GM12878 (cell line): ENCODE results near the gene RECK. TPM values are rescaled to one million over a fixed set of nuclear protein-coding genes. Genes with fewer than 3 reads are reported as not detected.

Experiments
- ATAC-seq: fragments of 200-7000 bp; cut with Tn5 transposase; 3 replicates; pipeline ENCODE4 v1.9.1; 2020; ENCODE audit warnings: mild to moderate bottlenecking, moderate library complexity
- BruUV-seq: library from RNA; stranded (reverse); fragments of 400-500 nt; replicated peaks from 2 replicates; lab custom pipeline; 2021; lab: Mats Ljungman, UMichigan
- CTCF ChIA-PET: fragments of 300-600 bp; sonication (Branson Sonifier 250); formaldehyde crosslinking; extraction: SDS; loops from one replicate; lab custom pipeline; 2021; ENCODE audit warnings: inconsistent platforms; lab: Yijun Ruan, JAX
- POLR2A ChIA-PET: fragments of 350-600 bp; formaldehyde crosslinking; extraction: SDS; loops from one replicate; lab custom pipeline; 2021; ENCODE audit warnings: inconsistent platforms; lab: Charles Lee
- RAD21 ChIA-PET: fragments of 300-600 bp; sonication (Branson Sonifier 250); formaldehyde crosslinking; loops from one replicate; lab custom pipeline; 2023; ENCODE audit warnings: antibody characterized with exemption; ENCODE audit not compliant: unreplicated experiment; lab: Charles Lee
- SMC1A ChIA-PET: fragments of 300-600 bp; sonication (Branson Sonifier 250); formaldehyde crosslinking; loops from one replicate; lab custom pipeline; 2023; ENCODE audit not compliant: unreplicated experiment, uncharacterized antibody; lab: Charles Lee
- DNase-seq: peaks from one replicate; pipeline ENCODE4 v3.0.0-alpha.2; 2011; ENCODE audit warnings: low read depth, low spot score
- FAIRE-seq: peaks from 3 replicates; lab custom pipeline; 2011; peaks lifted over from hg19 to GRCh38; lab: Jason Lieb, UNC
- H2AFZ ChIP-seq: 2 replicates; pipeline ENCODE4 v1.6.0; 2011; ENCODE audit warnings: low read depth, low read length, control low read depth; ENCODE audit not compliant: control insufficient read depth
- H3K27ac ChIP-seq: 2 replicates; pipeline ENCODE4 v1.5.1; 2011; ENCODE audit warnings: control low read depth; ENCODE audit not compliant: control insufficient read depth, insufficient read depth
- H3K27me3 ChIP-seq, 2 experiments: replicated peaks in 1 of 2; 2 replicates each; pipeline versions ENCODE4 v1.6.0 to v1.6.1; 2011; ENCODE audit warnings: low read length in 1 of 2; ENCODE audit not compliant: control insufficient read depth in 2 of 2, insufficient read depth in 2 of 2
- H3K36me3 ChIP-seq, 2 experiments: 2 replicates each; pipeline ENCODE4 v1.5.1; 2011; ENCODE audit warnings: low read length in 1 of 2; ENCODE audit not compliant: control insufficient read depth in 2 of 2, insufficient read depth in 2 of 2
- H3K4me1 ChIP-seq: 2 replicates; pipeline ENCODE4 v1.6.1; 2011; ENCODE audit warnings: mild to moderate bottlenecking, low read length, moderate library complexity, mixed read lengths; ENCODE audit not compliant: control insufficient read depth, insufficient read depth
- H3K4me2 ChIP-seq: 2 replicates; pipeline ENCODE4 v1.6.0; 2011; ENCODE audit warnings: control low read depth; ENCODE audit not compliant: control insufficient read depth, insufficient read depth
- H3K4me3 ChIP-seq: fragments of 200-600 bp; sonication (generic); 2 replicates; pipeline ENCODE4 v1.5.1; 2016
- H3K79me2 ChIP-seq: 2 replicates; pipeline ENCODE4 v1.6.0; 2011; ENCODE audit warnings: low read length; ENCODE audit not compliant: control insufficient read depth, insufficient read depth
- H3K9ac ChIP-seq: 2 replicates; pipeline ENCODE4 v1.8.0; 2011; ENCODE audit warnings: low read length, control low read depth, mixed read lengths; ENCODE audit not compliant: control insufficient read depth, insufficient read depth
- H3K9me3 ChIP-seq: replicated peaks from 3 replicates; pipeline ENCODE4 v1.5.1; 2011; ENCODE audit warnings: mild to moderate bottlenecking, low read length; ENCODE audit not compliant: control insufficient read depth, insufficient read depth
- H4K20me1 ChIP-seq: 2 replicates; pipeline ENCODE4 v1.6.0; 2011; ENCODE audit not compliant: control insufficient read depth, insufficient read depth
- ATF2 ChIP-seq: IDR thresholded peaks from 2 replicates; pipeline ENCODE4 v1.6.1; 2012; ENCODE audit warnings: low read length, inconsistent platforms
- BCL3 ChIP-seq: IDR thresholded peaks from 2 replicates; pipeline ENCODE4 v1.6.1; 2011; ENCODE audit warnings: borderline replicate concordance, low read depth, mild to moderate bottlenecking, moderate library complexity, low read length; ENCODE audit not compliant: insufficient read depth, poor library complexity, severe bottlenecking
- CBFB ChIP-seq: IDR thresholded peaks from 2 replicates; pipeline ENCODE4 v1.6.1; 2016; ENCODE audit warnings: antibody characterized with exemption, low read depth
- ESRRA ChIP-seq: IDR thresholded peaks from 2 replicates; pipeline ENCODE4 v1.6.1; 2012; ENCODE audit warnings: mild to moderate bottlenecking, low read length, improper control_type of control experiment
- IKZF2 ChIP-seq, 2 experiments: fragments of 450-650 bp; IDR thresholded peaks; 2 replicates each; pipeline ENCODE4 v1.6.1; 2017; ENCODE audit warnings: mild to moderate bottlenecking in 2 of 2, moderate library complexity in 2 of 2
- MEF2A ChIP-seq: IDR thresholded peaks from 2 replicates; pipeline ENCODE4 v1.6.1; 2011; ENCODE audit warnings: low read depth, mild to moderate bottlenecking, low read length, moderate library complexity; ENCODE audit not compliant: insufficient read depth
- MTA2 ChIP-seq: fragments of 450-650 bp; IDR thresholded peaks from 2 replicates; pipeline ENCODE4 v1.6.1; 2016; ENCODE audit warnings: low read depth, mild to moderate bottlenecking, moderate library complexity
- NFYA ChIP-seq: IDR thresholded peaks from 2 replicates; pipeline ENCODE4 v1.6.1; 2011; ENCODE audit warnings: low read depth, mild to moderate bottlenecking, low read length, improper control_type of control experiment, borderline replicate concordance
- NR2C1 ChIP-seq: fragments of 450-650 bp; IDR thresholded peaks from 2 replicates; pipeline ENCODE4 v1.6.1; 2017; ENCODE audit warnings: antibody characterized with exemption, mild to moderate bottlenecking, moderate library complexity
- PBX3 ChIP-seq: IDR thresholded peaks from 2 replicates; pipeline ENCODE4 v1.6.1; 2011; ENCODE audit warnings: mild to moderate bottlenecking, low read depth, low read length, moderate library complexity; ENCODE audit not compliant: insufficient replicate concordance
- RAD51 ChIP-seq: fragments of 450-650 bp; IDR thresholded peaks from 2 replicates; pipeline ENCODE4 v1.6.1; 2016; ENCODE audit warnings: moderate library complexity, mild to moderate bottlenecking, inconsistent platforms
- SMAD5 ChIP-seq: IDR thresholded peaks from 2 replicates; pipeline ENCODE4 v1.6.1; 2016; ENCODE audit warnings: antibody characterized with exemption, low read depth
- SMC3 ChIP-seq: IDR thresholded peaks from 2 replicates; pipeline ENCODE4 v1.6.1; 2011; ENCODE audit warnings: low read length, improper control_type of control experiment, borderline replicate concordance
- TCF3 ChIP-seq: IDR thresholded peaks from 2 replicates; pipeline ENCODE4 v1.6.1; 2012; ENCODE audit warnings: low read depth, mild to moderate bottlenecking, low read length, borderline replicate concordance; ENCODE audit not compliant: insufficient read depth
- ZNF207 ChIP-seq: fragments of 450-650 bp; IDR thresholded peaks from 2 replicates; pipeline ENCODE4 v1.6.1; 2014; ENCODE audit warnings: antibody characterized with exemption, mild to moderate bottlenecking, borderline replicate concordance
- WGBS: methylation state at CpG from one replicate; pipeline ENCODE4 v1.1.6; 2016; ENCODE audit warnings: low lambda C conversion rate; ENCODE audit not compliant: insufficient replicate concordance, insufficient coverage; ENCODE audit errors: missing lambda C conversion rate; 5-methylcytosine and 5-hydroxymethylcytosine counted together
- in situ Hi-C: fragments of 300-500 bp; cut with MboI; formaldehyde crosslinking; loops from 9 replicates; pipeline ENCODE4 v1.14.3; 2018; ENCODE audit warnings: mixed read lengths
- intact Hi-C: fragments of 100-400 bp; cut with micrococcal nuclease; formaldehyde crosslinking; loops from one replicate; pipeline ENCODE4 v1.14.2; 2022; ENCODE audit not compliant: unreplicated experiment
- polyA plus RNA-seq, 11 experiments: library from polyadenylated mRNA; depleted of rRNA in 4 of 11; unstranded in 6 of 11; stranded (reverse) in 5 of 11; fragments of >200 nt; fragmentation: Nextera tagmentation in 4 of 11; fragmentation: Illumina TruSeq in 1 of 11; extraction: Ambion mirVana in 4 of 11; extraction: Trizol in 1 of 11; gene quantifications; 1 replicate in 1 of 11; 2 replicates in 10 of 11; pipeline versions ENCODE4 v1.2.1 to v1.2.3, GENCODE V29; 2011 to 2016; ENCODE audit warnings: inconsistent platforms in 2 of 11, missing spikeins in 2 of 11, low read depth in 1 of 11
- total RNA-seq, 4 experiments: library from RNA; depleted of rRNA in 3 of 4; stranded (reverse); fragments of >200 nt in 3 of 4; fragmentation: Illumina TruSeq in 1 of 4; extraction: Trizol in 1 of 4; gene quantifications; 2 replicates each; pipeline versions ENCODE4 v1.2.1 to v1.2.3, GENCODE V29; 2013 to 2021
- TF ChIP-seq, protein P1 (sequence below): fragments of 450-650 bp; IDR thresholded peaks from 2 replicates; pipeline ENCODE4 v1.6.1; 2017; ENCODE audit warnings: borderline replicate concordance

The RECK gene
- total and polyA plus RNA-seq, 10 of the 15 experiments (the other 5 are each of a cell fraction or from before 2014, with no cell fraction given): 0.02 to 0.40 (median 0.13) TPM

- DNase-seq: no peak
- Histone ChIP-seq H4K20me1 (no peaks in the 10 kb centered on the region), H3K27me3 (no peaks in the 10 kb centered on the region; a peak in 1 of 4 replicates), H3K9me3 (no peaks in the 10 kb centered on the region), H3K36me3 (no peaks in the 10 kb centered on the region), H3K79me2 (no peaks in the 10 kb centered on the region), H3K27ac (no peak overlapping the region), H3K9ac (no peak overlapping the region), H3K4me2 (no peak overlapping the region), H2AFZ (no peak overlapping the region), H3K4me3 (no peak overlapping the region), H3K4me1 (no peaks in the 10 kb centered on the region)
- WGBS: 0% methylated on average over 1 of the region's 1 CpG
- BruUV-seq: no TSS peak
- ChIA-PET SMC1A (interaction anchor here (0.6 to 7.4 kb wide), 3 partner anchors 62 to 92 kb away, joined by 3 to 134 read pairs (median 3); partner anchors contain the start of gene CCIN), POLR2A (no interaction called here), CTCF (interaction anchor here (1.3 to 8.4 kb wide), 8 partner anchors 16 to 630 kb away, joined by 3 to 258 read pairs (median 7); partner anchors contain the start of genes CCIN and CLTA), RAD21 (interaction anchor here (7.7 kb wide), 1 partner anchor 66 kb away, joined by 105 read pairs; the partner anchor contains the start of gene CCIN)
- no peak for FAIRE-seq
- intact Hi-C loops (loop anchor here (5.0 kb wide), 1 partner anchor 228 kb away; no protein-coding TSS in a partner anchor), in situ Hi-C loops (loop anchor here (5.0 kb wide), 1 partner anchor 68 kb away; the partner anchor contains the start of gene CCIN)
- ATAC-seq: no peak
- no peak for TF ChIP-seq CBFB
- TF ChIP-seq SMAD5: no peak
- TF ChIP-seq, protein P1, sequence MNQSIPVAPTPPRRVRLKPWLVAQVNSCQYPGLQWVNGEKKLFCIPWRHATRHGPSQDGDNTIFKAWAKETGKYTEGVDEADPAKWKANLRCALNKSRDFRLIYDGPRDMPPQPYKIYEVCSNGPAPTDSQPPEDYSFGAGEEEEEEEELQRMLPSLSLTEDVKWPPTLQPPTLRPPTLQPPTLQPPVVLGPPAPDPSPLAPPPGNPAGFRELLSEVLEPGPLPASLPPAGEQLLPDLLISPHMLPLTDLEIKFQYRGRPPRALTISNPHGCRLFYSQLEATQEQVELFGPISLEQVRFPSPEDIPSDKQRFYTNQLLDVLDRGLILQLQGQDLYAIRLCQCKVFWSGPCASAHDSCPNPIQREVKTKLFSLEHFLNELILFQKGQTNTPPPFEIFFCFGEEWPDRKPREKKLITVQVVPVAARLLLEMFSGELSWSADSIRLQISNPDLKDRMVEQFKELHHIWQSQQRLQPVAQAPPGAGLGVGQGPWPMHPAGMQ: no peak
- no peak for TF ChIP-seq MEF2A
- no peak for TF ChIP-seq ESRRA
- no peak for TF ChIP-seq ATF2
- TF ChIP-seq IKZF2 (IDR thresholded peaks at IDR 0.05): no peak
- TF ChIP-seq PBX3: no peak
- TF ChIP-seq NFYA: no peak
- no peak for TF ChIP-seq ZNF207
- TF ChIP-seq NR2C1: no peak
- no peak for TF ChIP-seq TCF3
- TF ChIP-seq RAD51: no peak
- no peak for TF ChIP-seq MTA2
- TF ChIP-seq BCL3: no peak
- TF ChIP-seq SMC3: no peak
Observed at GRCh38 chr9:36099718-36100117, 63.0 kb downstream of the RECK start.
